Measurements from ENCODE around the gene AOX1. TPM values are rescaled to one million over a fixed set of nuclear protein-coding genes. Genes with fewer than 3 reads are reported as not detected.
"Not testable (repeated sequence)": the region's sequence is repeated elsewhere in the genome, so short reads cannot be mapped to it uniquely, and the experiment has no call there.

The AOX1 gene
- polyA plus RNA-seq, 1 donor: 2.6 TPM

GRCh38 chr2:200702044-200702443, 116.2 kb downstream of the AOX1 start:
- no peak for DNase-seq

GRCh38 chr2:200702646-200703118, 116.9 kb downstream of the AOX1 start:
- DNase-seq: no peak

- DNase-seq: peak; percentile 59
These were observed 117.5 kb downstream of the AOX1 start for GRCh38 chr2:200703127-200703925.

GRCh38 chr2:200703926-200704637, 118.3 kb downstream of the AOX1 start:
- DNase-seq: no peak

GRCh38 chr2:200705305-200706041, 119.7 kb downstream of the AOX1 start:
- DNase-seq: no peak

GRCh38 chr2:200708943-200709342, 123.1 kb downstream of the AOX1 start:
- no peak for DNase-seq

GRCh38 chr2:200713003-200713703, 127.3 kb downstream of the AOX1 start:
- peak; percentile 87 for DNase-seq

- no peak for DNase-seq
These were observed 127.9 kb downstream of the AOX1 start for GRCh38 chr2:200713704-200714064.

- not testable (repeated sequence) for DNase-seq
These were observed 129.2 kb downstream of the AOX1 start for GRCh38 chr2:200715014-200715413.

- DNase-seq: no peak
These were observed 130.6 kb downstream of the AOX1 start for GRCh38 chr2:200716386-200716785.

Other genes with a start within 250 kb of the AOX1 start
- 16.6 TPM for gene KCTD18, start 75.9 kb upstream of the AOX1 start, polyA plus RNA-seq (ENCODE audit: insufficient read length)
- 21.8 TPM for gene SGO2, start 59.8 kb upstream of the AOX1 start, polyA plus RNA-seq (ENCODE audit: insufficient read length)
- 282 TPM for gene BZW1, start 225.9 kb downstream of the AOX1 start, polyA plus RNA-seq (ENCODE audit: insufficient read length)

Measured in left kidney (tissue), 2 donors.